HG02763 (cell line): ENCODE measurements around the gene NCK2.

Experiments used
- ATAC-seq: cut with Tn5 transposase; IDR thresholded peaks from one replicate; pipeline ENCODE4 v1.9.1; 2021; ENCODE audit warnings: mild to moderate bottlenecking, moderate library complexity; ENCODE audit not compliant: unreplicated experiment

The NCK2 gene

DNA sequence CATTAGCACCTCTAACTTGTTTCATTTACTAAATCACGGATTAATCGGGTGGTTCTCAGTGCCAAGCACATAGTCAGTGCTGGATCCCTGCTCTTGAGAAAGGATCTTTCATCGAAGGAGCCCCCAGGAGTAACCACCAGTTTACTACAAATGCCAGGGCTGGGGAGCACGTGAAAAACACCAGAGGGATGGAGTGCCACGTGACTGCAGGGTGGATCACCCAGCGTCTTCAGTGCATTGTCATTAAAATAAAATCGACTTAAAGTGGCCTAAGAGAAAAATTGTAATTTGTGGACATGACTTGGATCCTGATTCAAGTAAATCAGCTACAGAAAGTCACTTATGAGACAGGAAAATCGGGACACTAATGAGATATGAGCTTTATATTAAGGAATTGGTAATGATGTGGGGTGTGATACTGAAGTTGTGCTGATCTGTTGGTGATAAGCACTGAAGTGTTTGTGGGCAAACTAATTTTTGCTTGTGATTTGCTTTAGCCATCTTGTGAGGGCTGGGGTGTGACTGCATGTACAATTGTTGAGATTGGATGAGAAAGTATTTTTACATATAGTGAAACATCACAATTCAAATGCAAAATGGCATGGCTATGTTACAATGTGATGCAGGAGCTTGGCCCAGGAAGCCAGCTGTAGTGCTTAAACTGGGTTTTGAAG is 63.8 kb downstream of the NCK2 start:
- no peak for ATAC-seq

GRCh38 chr2:105809097-105809473 is 64.4 kb downstream of the NCK2 start:
- peak; percentile 38 for ATAC-seq

DNA sequence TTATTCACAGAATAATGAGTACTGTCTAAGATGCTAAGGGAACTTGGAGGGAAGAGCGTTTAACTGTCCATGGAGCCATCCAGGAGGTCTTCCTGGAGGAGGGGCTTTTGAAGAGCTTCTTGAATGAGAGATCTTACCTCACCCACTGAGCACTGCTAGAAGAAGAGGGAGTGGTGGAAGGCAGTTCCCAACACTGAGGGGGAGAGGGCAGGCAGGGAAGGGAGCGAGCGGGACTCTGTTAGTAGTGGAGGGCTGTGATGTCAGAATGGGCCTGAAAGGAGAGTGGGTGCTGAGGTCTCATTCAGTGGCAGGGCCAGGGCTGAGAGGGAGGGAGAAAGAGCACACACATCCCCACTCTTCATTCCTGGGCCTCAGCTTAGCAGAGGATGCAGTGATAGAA is 65.0 kb downstream of the NCK2 start:
- ATAC-seq: no peak

DNA sequence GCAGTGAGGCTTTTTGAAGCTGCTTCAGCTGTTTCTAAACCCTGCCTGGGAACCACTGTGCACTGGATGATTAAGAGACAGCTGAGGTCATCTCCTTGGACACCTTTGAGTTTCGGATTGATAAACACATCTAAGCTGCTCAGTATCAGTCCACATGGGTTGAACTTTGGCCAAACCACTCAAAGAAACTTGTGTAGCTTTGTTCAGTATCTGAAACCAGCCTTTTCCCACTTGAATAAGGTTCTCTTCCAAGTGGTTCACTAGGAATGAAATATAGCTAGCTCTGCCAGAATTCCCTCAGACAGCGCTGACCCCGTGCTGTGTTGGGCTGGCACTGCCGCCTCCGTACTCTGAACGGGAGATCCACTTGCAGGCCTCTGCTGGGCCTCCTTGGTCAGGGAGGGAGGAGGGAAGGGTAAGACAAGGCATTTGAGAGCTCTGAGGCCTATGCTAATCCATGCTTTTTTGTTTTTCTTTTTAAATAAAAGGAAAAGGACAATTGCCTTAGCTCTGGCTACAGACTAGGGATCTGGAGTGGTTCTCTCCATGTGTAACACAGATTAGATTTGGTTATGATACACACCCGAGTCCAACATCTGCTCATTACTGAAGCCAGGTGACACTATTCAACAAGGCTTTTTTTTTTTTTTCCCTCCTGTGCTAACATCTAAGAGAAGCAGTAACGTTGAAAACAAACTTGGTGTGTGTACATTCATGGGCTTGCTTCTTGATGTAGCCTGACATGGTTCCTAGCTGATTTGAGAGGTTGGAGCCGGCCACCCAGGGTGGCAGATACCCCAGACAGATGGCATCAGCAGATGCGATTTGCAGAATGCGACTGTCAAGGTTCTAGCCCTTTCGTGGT is 67.7 kb downstream of the NCK2 start:
- ATAC-seq: peak; percentile 95

DNA sequence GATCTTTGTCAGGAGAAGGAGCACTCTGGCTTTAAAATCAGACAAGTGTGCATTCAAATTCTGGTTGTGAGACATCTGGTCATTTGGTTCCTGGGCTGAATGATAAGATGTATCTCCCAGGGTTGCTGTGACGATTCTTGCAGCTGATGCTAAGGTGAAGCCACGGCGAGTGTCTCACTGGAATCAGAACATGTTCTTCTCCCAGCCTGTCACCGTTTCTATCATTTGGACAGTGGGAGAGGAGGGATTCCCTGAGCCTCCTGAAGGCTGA is 68.3 kb downstream of the NCK2 start:
- ATAC-seq: no peak

DNA sequence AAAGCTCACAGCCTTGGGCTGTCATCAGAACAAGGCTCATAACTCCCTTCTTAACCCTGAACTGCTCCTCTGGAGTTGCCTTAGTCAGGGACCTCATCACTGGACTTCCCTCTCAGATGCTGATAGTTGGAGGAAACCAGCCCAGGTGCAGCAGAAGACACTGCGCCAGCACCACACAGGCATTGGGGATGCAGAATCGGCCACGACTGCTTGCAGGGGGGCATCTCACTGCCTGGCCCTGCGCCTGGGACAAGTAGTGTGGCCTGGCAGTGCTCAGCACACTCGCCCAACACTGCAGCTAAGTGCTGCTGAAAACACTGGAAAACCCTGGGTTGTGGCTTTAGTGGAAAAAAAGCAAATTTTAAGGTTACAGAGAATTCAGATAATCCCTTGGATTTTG is 68.7 kb downstream of the NCK2 start:
- ATAC-seq: no peak

DNA sequence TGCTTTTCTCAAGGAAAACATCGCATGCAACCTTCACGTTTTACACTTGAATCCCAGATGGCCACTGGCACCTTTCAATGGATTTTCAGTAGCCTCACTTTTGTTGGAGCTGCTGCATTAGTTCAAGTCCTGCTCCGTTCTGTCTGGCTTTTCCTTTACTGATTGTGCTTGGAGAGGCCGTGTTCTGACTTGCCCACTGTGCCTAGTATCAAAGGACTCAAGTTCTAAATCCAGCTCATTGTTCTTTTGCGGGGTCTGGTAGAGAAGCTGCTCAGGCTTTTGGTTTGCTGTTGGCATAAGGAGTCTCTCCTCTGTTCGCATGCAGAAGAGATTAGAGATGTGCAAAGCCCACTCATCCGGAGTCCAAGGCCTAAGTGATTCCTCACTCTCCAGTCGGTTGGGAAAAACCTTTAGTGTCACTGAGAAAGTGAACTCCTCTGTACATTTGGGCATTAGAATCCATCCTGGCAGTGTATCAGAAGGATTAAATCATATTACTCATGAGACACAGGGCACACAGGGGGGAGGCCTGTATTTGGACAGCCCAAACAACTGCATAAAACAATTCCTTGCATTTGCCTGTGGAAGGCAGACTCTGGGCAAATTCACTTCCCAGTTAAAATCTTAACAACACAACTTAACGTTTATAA is 69.7 kb downstream of the NCK2 start:
- no peak for ATAC-seq

DNA sequence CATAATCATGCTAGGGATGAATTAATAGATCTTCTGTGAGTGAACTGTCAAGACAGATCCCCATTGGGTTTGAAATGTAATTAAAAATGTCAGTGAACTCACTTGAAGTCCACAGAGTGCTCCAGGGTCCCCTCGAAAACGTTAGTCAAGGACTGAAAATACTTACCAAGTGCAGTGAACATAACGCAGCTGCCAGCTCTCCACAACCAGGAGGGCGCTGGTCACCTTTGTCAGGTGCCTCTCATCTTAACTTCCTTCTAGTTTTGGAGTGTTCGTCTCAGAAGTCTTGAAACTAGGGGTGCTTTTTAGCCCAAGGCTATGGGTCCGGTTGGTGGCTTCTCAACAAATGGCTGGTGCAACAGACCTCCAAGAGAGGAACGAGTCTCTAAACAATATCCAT is 70.7 kb downstream of the NCK2 start:
- ATAC-seq: no peak

DNA sequence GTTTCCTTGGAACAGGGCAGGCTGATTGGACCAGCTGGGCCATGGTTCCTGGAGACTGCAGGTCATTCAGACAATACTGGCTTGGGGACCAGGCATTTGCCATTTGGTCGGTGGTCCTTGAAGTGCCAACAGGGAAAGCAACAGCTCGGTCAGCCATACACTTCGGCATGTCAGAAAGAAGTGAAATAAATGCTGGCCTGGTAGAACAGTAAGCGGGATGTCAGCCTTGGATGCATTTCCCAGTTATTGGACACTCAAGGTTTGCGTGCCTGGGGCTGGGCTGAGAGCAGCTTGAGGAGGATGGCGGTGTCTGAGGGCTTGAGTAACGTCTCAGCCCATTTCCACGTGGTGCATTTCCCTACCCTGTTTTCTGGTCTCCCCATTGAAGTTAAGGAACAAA is 75.4 kb downstream of the NCK2 start:
- no peak for ATAC-seq

DNA sequence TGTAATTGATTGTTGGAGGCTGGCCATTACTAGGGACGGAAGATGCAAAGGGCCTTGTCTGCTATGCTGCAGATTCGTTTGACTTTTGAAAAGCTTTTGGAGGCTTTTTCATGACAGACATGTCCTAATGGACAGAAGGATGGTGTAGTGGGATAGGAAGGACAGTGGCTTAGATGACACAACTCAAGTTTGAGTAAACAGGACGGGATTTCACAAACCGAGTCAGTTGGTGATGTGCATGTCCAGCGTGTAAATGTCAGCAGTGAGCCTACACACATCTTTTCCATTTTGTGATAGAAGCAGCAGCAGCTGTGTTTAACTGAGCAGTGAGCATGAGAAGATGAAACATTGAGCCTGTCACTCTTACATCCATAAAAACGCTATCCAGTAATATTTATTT is 76.0 kb downstream of the NCK2 start:
- ATAC-seq: no peak

DNA sequence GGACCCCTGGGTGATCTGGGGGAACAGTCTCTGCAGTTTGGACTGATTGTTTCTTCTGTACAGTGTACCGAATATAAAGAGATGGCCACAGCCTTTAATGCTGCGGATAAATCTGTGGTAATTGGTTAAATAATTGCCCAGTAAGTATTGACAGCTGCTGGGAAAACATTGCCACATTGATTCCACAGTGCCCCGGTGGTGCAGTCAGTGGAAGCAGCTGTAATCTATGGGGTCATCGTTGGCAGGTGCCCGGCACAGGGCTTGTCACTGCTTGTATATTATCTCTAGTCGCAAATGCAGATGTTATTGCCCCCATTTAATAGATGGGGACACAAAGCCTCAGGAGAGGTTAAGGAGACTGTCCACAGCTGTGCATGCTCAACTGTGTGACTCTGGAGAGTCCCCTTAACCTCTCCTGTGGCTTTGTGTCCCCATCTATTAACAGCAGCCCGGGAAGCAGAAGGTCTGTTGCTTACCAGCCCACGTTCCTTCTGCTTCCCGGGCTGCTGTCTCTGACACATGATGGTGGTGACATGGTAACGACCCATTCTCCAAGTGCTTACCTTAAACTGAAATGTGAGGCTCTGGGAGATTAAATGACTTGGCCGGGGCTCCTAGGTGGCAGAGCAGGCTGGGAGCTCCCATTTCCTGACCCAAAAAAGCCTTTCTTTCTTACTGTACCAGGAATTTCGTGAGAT is 76.9 kb downstream of the NCK2 start:
- ATAC-seq: no peak

DNA sequence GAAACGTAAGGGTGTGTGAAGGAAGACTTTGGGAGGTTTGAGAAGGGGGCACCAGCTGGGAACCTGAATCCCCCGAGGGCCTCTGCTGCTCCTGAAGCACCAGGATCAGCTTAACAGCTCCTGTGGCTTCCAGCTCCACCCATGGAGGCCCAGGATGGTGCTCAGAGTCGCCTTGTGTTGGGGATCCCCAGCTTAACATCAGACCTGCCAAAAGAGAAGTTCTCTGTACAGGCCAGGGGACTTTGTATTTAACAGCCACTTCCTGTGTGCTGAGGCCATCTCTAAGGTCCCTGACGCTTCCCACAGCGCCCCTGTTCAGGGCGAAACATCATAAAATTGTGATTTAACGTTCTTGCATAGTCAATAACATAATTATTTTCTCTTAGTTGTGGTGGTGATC is 77.5 kb downstream of the NCK2 start:
- ATAC-seq: peak; percentile 90

GRCh38 chr2:105824446-105824845 is 79.7 kb downstream of the NCK2 start:
- ATAC-seq: no peak

DNA sequence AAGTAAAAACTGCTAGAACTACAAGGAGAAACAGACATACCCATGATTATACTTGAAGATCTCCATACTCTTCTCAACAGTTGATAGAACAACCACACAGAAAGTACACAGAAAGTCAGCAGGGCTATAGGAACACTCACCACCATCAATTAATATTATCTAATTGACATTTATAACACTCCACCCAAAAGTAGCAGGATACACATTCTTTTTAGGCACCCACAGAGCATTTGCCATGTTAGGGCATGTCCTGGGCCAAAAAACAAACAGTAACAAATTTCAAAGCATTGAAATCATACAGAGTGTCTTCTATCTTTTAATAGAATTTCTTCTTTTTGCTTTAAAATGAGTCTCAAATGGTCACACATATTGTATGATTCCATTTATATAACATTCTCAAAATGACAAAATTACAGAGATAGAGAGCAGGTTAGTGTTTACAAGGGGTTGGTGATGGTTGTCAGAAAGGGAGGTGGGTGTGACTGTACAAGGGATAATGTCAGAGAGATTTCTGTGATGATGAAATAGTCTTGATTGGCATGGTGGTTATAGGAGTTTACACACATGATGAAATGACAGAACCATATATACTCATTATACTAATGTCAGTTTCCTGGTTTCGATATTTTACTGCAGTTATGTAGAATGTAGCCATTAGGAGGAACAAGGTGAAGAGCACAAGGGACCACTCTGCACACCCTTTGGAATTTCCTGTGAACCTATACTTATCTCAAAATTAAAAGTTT is 82.8 kb downstream of the NCK2 start:
- no peak for ATAC-seq

GRCh38 chr2:105828558-105828957 is 83.8 kb downstream of the NCK2 start:
- ATAC-seq: no peak

GRCh38 chr2:105834931-105835330 is 90.2 kb downstream of the NCK2 start:
- ATAC-seq: peak; percentile 90

DNA sequence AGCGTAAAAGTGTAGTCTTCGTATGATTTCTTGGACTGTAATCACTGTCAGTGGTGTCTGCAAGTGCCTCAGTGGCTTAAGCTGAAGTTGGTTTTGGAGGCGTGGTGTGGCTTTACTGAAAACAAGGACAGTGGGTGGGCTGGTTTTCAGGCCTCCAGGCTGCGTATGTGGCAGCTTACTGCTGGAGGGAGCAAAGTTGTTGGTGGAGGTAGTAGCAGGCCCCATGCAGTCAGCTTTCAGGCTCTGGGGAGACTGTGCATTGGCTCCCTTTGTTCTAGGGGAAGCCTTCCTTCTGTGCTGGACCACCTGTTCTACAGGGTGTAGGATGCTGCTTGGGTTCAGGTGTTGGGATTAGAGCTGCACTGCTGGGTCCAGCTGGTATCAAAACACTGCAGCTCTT is 91.6 kb downstream of the NCK2 start:
- ATAC-seq: no peak

DNA sequence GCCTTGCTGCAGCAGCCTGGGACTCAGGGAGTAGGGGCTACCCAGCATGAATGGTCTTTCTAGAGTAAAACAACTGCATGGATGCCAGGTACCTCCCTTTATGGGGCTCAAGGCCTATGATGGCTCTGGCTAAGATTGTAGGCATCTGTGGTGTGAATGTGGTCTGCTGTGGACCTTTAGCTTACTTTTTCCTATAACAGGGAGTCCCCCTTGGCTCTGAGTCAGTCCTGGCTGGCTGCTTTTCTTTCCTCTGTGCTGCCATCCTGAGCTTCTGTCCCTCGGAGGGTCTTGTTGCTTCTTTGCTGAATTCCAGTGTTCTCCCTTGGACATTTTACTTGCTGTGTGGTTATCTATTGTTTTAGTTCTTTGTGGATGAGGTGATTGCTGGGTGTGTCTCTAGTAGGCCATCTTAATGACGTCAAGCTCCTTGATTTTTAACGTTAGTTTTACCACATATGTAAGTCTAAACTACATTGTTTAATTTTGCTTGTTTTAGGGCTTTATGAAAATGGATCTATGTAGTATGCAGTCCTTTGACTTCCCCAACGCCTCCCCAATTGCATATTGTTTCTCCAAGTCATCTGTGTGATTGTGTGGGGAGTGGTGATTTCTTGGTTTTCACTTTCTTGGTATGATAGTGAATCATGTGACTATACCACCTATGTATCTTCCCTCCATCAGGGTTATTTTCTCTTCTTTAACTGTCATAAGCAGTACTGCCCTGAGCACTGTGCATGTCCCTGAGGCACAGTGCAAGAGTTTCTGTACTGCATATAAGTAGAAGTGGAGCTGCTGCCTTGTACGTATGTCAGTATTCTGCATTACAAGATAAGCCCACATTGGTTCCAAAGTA is 92.4 kb downstream of the NCK2 start:
- ATAC-seq: no peak

GRCh38 chr2:105839793-105840192 is 95.1 kb downstream of the NCK2 start:
- ATAC-seq: no peak

DNA sequence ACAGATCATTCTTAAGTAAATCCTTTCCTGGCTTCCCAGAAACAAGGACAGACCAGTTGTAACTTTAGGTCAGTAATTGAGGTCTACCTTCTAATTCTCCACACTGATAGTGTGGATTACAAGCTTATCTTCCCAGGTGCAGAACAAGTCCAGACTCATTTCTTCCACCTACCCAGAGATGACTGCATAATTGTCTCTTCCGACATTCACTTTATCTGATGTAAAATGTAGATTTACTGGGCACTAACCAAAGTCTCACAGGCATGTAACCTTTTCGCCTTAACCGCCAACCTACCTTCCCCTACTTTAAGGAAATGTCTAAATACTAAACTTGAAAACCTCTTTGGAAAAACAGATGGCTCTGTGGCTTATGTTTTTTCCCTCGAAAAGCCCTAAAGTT is 96.2 kb downstream of the NCK2 start:
- ATAC-seq: no peak
